CD4-positive, alpha-beta T cell treated with Interleukin-10 for 1 hour (primary cell): Measurements from ENCODE around the gene STXBP1.
"Not testable (repeated sequence)": the region's sequence is repeated elsewhere in the genome, so short reads cannot be mapped to it uniquely, and the experiment has no call there.

ENCODE experiments used
- DNase-seq: peaks from one replicate; pipeline ENCODE4 v3.0.0-alpha.2; 2020

STXBP1 gene

GRCh38 chr9:127611899-127612790 lies at the start of gene STXBP1:
TSS of gene STXBP1 (plus strand) at chr9:127612277. CDS start at chr9:127612404, 127 bp downstream.
- DNase-seq = peak; percentile 90

- DNase-seq = no peak
Measured at GRCh38 chr9:127562279-127562796, 49.7 kb upstream of the STXBP1 start.

DNA sequence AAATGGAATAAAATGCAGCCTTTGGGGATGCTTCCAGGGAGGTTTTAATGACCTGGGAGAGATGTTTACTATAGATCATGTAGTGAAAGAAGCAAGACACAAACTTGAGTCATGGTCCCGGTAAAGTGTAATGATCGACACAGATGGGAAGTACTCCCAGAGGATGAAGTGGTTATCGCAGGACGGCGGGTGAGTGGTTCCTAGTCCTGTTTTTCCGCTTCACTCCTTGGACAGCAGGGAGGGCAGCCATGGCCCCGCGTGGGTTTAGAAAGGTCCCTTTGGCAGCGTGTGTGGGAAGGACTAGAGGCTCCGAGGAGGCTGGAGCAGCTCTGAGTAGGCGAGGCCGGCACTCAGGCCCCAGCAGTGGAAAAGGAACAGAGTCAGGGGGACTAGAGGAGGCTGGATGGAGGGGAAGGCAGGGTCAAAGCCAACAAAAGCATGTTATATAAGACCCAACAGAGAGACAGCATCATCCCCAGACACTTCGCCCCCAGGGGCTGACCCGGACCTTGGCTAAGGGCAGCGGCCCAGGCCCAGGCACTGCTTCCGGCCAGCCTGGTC lies 49.2 kb upstream of the STXBP1 start:
- DNase-seq = no peak

- no peak for DNase-seq
Measured at GRCh38 chr9:127563579-127563978, 48.5 kb upstream of the STXBP1 start.

DNA sequence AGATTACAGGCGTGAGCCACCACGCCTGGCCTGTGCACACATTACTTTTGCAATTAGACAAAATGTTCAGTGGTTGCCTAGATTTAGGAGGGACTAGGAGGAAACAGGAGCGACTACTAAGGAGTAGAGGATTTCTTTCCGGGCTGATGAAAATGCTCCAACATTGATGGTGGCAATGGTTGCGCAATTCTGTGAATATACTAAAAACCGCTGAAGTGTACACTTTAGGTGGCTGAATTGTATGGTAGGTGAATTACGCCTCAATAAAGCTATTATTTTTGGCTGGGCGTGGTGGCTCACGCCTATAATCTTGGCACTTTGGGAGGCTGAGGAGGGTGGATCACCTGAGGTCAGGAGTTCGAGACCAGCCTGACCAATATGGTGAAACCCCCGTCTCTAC lies 46.8 kb upstream of the STXBP1 start:
- DNase-seq = no peak

GRCh38 chr9:127566351-127567001 lies 45.6 kb upstream of the STXBP1 start:
- no peak for DNase-seq

DNA sequence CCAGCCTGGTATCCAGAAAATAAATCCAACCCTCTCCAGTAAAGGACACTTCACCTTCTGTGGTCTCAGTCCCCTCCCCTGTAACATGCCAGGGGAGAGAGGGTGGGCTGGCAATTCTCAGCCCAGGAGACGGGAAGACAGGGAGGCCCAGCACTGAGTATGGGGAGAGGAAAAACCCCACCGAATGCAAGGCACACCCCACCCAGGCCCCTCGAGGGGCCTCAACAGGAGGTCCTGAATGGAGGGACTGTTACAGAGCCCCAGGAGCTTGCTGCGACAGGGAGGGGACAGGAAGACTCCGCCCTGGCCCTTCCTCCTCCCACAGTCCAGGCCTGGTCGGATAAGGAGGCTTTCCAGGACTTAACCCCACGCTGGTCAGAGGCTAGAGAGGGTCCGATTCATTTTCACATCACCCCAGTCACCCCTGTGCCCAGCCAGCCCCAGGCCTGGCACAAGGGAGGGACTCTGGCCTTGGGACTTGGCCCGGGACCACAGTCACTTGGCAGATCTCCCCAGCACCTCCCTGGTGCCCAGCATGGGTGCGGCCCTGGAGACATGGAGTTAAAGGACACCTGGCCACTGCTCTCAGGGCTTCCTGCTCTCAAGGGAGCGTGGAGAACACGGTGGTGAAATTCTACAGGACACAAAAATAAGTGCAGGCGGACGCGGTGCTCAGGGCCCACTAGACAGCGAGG lies 44.9 kb upstream of the STXBP1 start:
- DNase-seq = no peak

DNA sequence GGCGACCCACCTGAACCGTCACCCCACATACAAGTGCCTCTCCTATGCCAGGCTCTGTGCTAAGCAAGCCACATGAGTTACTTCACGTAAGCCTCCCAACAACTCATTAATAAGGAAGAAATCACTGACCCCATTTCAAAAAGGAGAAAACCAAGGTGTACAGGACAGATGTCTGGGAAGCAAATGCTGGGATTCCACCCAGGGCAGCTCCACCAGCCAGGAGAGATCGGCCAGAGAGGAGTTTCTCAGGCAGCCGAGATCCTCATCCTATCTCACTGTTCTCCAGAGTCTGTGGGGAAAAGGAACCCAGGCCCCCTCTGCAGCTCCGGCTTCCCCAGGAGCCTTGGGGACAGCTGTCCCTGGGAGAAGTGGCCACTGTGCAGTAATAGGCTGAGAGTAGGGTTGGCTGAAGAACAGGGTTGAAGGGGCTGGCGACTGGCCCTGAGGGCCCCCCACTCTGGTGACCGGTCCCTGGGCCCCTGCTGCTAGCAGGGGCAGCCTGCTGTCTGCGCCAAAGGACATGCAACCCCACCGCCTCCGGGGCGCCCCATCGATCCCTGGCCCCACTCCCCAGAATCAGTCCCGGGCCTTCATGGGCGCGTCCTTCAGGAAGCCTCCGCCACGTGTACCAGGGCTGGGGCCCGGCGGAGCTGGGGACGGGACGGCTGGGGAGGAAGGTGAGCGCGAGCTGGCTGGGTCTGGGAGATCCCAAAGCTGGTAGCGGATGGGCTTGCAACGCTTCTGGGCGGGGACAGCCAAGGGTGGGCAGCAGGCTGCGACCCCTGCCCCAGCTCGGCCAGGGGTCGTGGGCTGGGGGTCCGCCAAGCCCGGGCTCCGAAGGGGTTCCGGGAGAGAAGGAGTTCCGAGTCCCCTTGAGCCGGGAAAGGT lies 44.1 kb upstream of the STXBP1 start:
- no peak for DNase-seq

- DNase-seq = no peak
Measured at GRCh38 chr9:127568618-127568970, 43.5 kb upstream of the STXBP1 start.

- DNase-seq = peak; percentile 84
Measured at GRCh38 chr9:127568971-127569885, 42.8 kb upstream of the STXBP1 start.

GRCh38 chr9:127569886-127570401 lies 42.1 kb upstream of the STXBP1 start:
- peak; percentile 51 for DNase-seq

GRCh38 chr9:127570533-127571111 lies 41.5 kb upstream of the STXBP1 start:
- DNase-seq = no peak

DNA sequence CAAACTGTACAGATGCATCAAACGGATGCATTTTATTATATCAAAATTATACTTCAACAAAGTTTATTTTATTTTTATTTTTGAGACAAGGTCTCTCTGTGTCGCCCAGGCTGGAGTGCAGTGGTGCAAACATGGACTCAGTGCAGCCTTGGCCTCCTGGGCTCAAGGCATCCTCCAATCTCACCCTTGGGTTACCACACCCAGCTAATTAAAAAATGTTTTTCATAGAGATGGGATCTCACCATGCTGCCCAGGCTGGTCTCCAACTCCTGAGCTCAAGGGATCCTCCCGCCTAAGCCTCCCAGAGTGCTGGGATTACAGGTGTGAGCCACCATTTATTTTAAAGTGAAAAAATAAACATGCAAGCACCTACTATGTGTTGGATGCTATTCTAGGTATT lies 40.1 kb upstream of the STXBP1 start:
- no peak for DNase-seq

DNA sequence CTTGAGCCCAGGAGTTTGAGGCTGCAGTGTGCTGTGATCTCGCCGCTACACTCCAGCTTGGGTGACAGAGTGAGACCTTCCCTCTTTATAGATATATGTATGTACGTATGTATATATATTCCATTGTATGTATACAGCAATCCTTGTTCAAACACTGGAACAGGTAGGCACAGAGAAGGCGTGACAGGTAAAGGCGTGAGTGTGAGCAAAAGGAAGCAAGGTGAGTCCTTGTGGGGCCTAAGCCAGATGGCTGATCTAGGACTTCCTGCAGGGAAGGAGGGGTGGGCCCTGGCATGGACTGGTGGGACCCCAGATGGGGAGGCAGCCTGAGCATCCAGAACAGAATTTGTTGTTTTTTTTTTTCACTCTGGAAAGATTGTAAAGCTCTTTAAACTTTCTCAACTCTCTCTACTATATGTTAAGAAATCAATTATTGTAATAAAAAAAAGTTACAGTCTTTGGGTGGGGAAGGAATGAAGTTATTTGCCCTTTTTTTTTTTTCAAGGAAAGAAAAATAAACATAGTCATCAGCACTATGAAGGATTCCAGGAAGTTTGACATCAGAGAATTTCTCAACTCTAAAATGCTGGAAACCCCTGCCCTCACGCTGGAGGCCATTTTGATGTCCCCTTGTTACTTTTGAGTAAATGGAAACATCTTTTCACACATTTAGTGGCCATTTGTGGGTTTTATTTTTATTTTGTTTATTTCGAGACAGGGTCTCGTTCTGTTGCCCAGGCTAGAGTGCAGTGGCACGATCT lies 38.9 kb upstream of the STXBP1 start:
- no peak for DNase-seq

- no peak for DNase-seq
Measured at GRCh38 chr9:127574072-127574993, 37.7 kb upstream of the STXBP1 start.

DNA sequence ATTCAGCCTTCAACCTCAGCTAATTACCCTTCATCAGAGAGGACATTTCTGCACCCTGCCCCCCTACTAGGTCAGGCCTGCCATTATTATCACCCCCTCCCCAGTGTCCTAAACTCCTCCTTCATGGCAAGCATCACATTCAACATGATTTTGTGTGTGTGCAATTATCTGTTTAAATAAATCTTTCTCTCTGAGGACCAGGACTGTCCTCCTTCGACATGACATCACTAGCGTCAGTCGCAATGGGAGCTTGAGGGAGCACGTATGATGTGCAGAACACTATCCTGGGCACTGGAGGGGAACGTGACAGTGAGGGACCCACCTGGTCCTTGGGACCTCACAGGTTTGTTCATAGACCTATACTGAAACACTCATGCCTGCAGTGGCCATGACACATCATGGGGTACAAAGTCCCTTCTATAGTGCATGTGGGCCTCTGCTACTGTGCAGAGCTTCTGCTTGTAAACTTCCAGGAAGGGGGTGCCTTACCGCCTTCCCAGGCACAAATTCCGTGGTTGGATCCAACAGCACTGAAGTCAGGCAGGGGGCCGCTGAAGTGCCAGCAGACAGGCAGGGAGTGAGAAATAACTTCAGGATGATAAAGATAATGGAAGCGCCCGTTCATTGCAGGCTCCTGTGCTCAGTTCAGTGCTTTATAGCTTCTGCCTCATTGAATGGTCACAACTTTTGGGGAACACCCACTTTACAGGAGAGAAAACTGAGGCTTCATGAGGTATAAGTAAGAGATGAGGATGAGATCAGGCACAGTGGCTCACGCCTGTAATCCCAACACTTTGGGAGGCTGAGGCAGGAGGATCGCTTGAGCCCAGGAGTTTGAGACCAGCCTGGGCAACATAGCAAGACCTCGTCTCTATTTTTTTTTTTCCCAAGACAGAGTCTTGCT lies 36.0 kb upstream of the STXBP1 start:
- DNase-seq = no peak

- DNase-seq = not testable (repeated sequence)
Measured at GRCh38 chr9:127577194-127577593, 34.9 kb upstream of the STXBP1 start.
